ENCODE measurements around the gene POLD1. TPM values are rescaled to one million over a fixed set of nuclear protein-coding genes. Genes with fewer than 3 reads are reported as not detected.

Gene POLD1
- total and polyA plus RNA-seq, 8 donors: 11.4 to 98.0 (median 32.3) TPM

DNA sequence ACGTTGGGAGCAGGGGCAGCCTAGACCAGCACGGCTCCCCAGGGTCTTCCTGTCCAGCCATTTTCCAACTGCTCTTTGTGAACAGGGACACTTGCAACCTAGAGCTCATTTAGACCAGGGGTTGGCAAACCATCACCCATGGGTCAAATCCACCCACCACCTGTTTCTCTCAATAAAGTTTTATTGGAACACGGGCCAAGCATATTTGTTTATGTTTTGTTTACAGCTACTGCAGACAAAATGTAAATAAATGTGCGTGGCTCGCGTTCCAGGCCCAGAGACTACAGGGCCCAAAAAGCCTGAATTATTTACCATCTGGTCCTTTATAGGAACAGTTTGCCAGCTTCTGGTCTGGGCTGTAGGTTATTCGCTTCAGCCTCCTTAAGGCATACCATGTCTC, 78.8 kb downstream of the POLD1 start:
- peaks cover 0 to 7% (median 0%) of the 10 kb centered on the region in 4 donors for H3K4me1 ChIP-seq
- H3K9me3 ChIP-seq: no peaks in the 10 kb centered on the region
- 71 to 77% (median 74%) methylated on average over 7 of the region's 7 CpGs for WGBS, 5 donors
- intact Hi-C loops (cut with DNase I; ENCODE audit: low total_unique reads): no loop called here
- H3K27me3 ChIP-seq: peaks cover 0 to 71% (median 28%) of the 10 kb centered on the region in 3 donors
- TF ChIP-seq, protein P1, sequence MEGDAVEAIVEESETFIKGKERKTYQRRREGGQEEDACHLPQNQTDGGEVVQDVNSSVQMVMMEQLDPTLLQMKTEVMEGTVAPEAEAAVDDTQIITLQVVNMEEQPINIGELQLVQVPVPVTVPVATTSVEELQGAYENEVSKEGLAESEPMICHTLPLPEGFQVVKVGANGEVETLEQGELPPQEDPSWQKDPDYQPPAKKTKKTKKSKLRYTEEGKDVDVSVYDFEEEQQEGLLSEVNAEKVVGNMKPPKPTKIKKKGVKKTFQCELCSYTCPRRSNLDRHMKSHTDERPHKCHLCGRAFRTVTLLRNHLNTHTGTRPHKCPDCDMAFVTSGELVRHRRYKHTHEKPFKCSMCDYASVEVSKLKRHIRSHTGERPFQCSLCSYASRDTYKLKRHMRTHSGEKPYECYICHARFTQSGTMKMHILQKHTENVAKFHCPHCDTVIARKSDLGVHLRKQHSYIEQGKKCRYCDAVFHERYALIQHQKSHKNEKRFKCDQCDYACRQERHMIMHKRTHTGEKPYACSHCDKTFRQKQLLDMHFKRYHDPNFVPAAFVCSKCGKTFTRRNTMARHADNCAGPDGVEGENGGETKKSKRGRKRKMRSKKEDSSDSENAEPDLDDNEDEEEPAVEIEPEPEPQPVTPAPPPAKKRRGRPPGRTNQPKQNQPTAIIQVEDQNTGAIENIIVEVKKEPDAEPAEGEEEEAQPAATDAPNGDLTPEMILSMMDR (IDR thresholded peaks at IDR 0.05): no peak
- TF ChIP-seq POLR2AphosphoS5 (IDR thresholded peaks at IDR 0.05): no peak
- no peak for TF ChIP-seq POLR2A (IDR thresholded peaks at IDR 0.05)
- no peak for TF ChIP-seq EP300 (IDR thresholded peaks at IDR 0.05)
- H3K36me3 ChIP-seq: no peaks in the 10 kb centered on the region
- no peak overlapping the region for H3K27ac ChIP-seq
- DNase-seq: no peak
- H3K4me3 ChIP-seq: no peak overlapping the region

DNA sequence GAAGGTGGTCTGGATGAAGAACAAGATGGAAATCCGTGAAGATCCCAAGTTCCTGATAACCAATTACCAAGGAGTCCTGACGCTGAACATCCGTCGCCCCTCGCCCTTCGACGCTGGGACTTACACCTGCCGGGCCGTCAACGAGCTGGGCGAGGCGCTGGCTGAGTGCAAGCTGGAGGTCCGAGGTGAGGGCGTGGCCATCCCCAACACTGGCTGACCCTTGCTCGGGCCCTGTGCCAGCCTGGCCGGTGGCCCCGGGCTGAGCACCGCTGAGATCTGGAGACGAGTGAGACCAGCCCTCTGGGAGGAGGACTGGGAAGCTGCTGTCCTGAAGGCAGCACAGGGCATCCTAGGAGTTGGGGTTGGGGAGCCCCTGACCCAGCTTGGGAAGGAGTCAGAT, 80.2 kb downstream of the POLD1 start:
- intact Hi-C loops (cut with DNase I; ENCODE audit: low total_unique reads): no loop called here
- WGBS, 5 donors: 39 to 62% (median 52%) methylated on average over 19 of the region's 19 CpGs
- peaks cover 0 to 7% (median 0%) of the 10 kb centered on the region in 4 donors for H3K4me1 ChIP-seq
- H3K9me3 ChIP-seq: no peaks in the 10 kb centered on the region
- H3K27ac ChIP-seq: no peak overlapping the region
- H3K36me3 ChIP-seq: no peaks in the 10 kb centered on the region
- TF ChIP-seq POLR2AphosphoS5 (IDR thresholded peaks at IDR 0.05) (no peak), EP300 (IDR thresholded peaks at IDR 0.05) (no peak), POLR2A (IDR thresholded peaks at IDR 0.05) (no peak)
- TF ChIP-seq, protein P1 (IDR thresholded peaks at IDR 0.05): no peak
- H3K27me3 ChIP-seq: peaks cover 0 to 58% (median 15%) of the 10 kb centered on the region in 3 donors
- H3K4me3 ChIP-seq: no peak overlapping the region
- DNase-seq: no peak

DNA sequence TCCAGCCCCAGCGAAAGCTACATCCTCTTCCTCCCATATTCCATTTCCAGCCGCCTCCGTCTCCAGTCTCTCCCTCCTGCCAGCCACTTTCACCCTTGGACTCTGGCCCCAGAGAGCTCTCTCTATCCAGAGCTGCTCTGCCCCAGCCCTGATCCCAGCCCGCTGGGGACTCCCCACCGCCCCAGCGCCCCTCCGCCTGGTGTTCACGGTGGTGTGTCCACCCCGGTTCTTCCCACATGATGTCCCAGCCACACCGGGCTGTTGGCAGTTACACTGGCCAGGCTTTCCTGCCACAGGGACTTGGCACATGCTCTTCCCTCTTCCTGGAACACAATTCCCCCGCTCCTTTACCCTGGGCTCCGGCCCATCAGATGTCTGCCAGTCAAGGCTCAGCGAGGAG, 80.9 kb downstream of the POLD1 start:
- Histone ChIP-seq H3K27me3 (peaks cover 0 to 51% (median 12%) of the 10 kb centered on the region in 3 donors), H3K9me3 (no peaks in the 10 kb centered on the region), H3K27ac (no peak overlapping the region), H3K4me1 (peaks cover 0 to 7% (median 0%) of the 10 kb centered on the region in 4 donors), H3K36me3 (no peaks in the 10 kb centered on the region), H3K4me3 (no peak overlapping the region)
- TF ChIP-seq POLR2A (IDR thresholded peaks at IDR 0.05): no peak
- TF ChIP-seq, protein P1 (IDR thresholded peaks at IDR 0.05): no peak
- no peak for TF ChIP-seq POLR2AphosphoS5 (IDR thresholded peaks at IDR 0.05)
- 82 to 92% (median 92%) methylated on average over 13 of the region's 13 CpGs for WGBS, 5 donors
- no peak for DNase-seq
- intact Hi-C loops (cut with DNase I; ENCODE audit: low total_unique reads): no loop called here

DNA sequence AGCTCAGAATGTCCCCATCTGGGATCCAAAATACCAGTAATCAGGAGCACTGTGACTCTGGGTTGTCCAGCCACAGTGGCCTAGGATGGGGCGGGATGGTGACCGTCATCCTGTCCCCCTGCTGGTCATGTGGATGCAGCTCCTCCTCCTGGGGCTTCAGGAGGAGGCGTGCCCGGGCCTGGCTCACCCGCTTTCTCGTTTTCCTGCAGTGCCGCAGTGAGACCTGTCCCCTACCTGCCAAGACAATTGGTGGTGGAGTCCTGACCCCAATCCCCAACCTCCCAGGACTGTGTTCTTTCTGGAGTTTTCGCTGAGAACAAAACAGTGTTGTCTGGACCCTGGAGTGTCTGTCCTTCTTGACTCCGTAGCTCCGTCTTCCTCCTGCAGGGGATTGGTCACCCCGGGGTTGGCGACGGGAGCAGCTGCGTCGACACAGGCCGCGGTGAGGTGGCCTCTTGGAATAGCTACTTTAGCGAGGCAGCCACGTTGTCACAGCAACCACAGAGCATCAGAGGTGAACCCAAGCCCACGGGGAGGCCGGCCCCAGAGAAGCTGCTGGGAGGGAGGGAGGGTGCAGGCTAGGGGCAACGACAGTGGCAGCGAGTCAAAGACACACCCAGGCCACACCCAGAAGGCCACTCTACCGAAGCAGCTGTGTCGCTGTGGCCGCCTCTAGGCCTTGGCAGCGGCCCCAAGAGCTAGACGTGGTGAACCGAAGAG, 82.0 kb downstream of the POLD1 start:
- DNase-seq: peak; percentile 60 to 77
- Histone ChIP-seq H3K27me3 (peaks cover 0 to 40% (median 5%) of the 10 kb centered on the region in 3 donors), H3K27ac (no peak overlapping the region), H3K4me3 (no peak overlapping the region), H3K36me3 (no peaks in the 10 kb centered on the region), H3K9me3 (no peaks in the 10 kb centered on the region), H3K4me1 (peaks cover 0 to 7% (median 0%) of the 10 kb centered on the region in 4 donors)
- WGBS, 5 donors: 25 to 52% (median 32%) methylated on average over 24 to 29 of the region's 29 CpGs
- no peak for TF ChIP-seq EP300 (IDR thresholded peaks at IDR 0.05)
- TF ChIP-seq, protein P1 (IDR thresholded peaks at IDR 0.05): peak in 1 of 7 experiments; percentile 15
- TF ChIP-seq POLR2A (IDR thresholded peaks at IDR 0.05): no peak
- TF ChIP-seq POLR2AphosphoS5 (IDR thresholded peaks at IDR 0.05): no peak
- intact Hi-C loops (cut with DNase I; ENCODE audit: low total_unique reads): no loop called here

Data from stomach (tissue), 9 donors.